Panc1 (cell line): ENCODE measurements around the gene GLIS1. TPM values are rescaled to one million over a fixed set of nuclear protein-coding genes. Genes with fewer than 3 reads are reported as not detected.

Experiments
- ATAC-seq: fragments of 200-7000 bp; cut with Tn5 transposase; 2 replicates; pipeline ENCODE4 v1.9.1; 2020; ENCODE audit warnings: mild to moderate bottlenecking, moderate library complexity
- BruUV-seq: library from RNA; stranded (reverse); fragments of 400-500 nt; replicated peaks from 2 replicates; lab custom pipeline; 2021; lab: Mats Ljungman, UMichigan
- CTCF ChIA-PET: fragments of 300-600 bp; sonication (Branson Sonifier 250); formaldehyde crosslinking; loops from one replicate; lab custom pipeline; 2022; ENCODE audit warnings: antibody characterized with exemption; lab: Charles Lee
- POLR2A ChIA-PET: fragments of 300-600 bp; sonication (Branson Sonifier 250); formaldehyde crosslinking; loops from one replicate; lab custom pipeline; 2022; ENCODE audit warnings: antibody characterized with exemption; lab: Charles Lee
- DNase-seq: peaks from one replicate; pipeline ENCODE4 v3.0.0-alpha.2; 2010; ENCODE audit warnings: low read depth, low spot score
- H3K27ac ChIP-seq: 2 replicates; pipeline ENCODE4 v1.5.1; 2011; ENCODE audit warnings: mild to moderate bottlenecking, low read length, inconsistent platforms
- H3K27me3 ChIP-seq: fragments of 200-500 bp; sonication (Bioruptor generic); 2 replicates; pipeline ENCODE4 v1.6.0; 2014; ENCODE audit warnings: low read length, inconsistent platforms; ENCODE audit not compliant: control insufficient read depth, insufficient read depth
- H3K36me3 ChIP-seq: fragments of 200-500 bp; sonication (Bioruptor generic); 2 replicates; pipeline ENCODE4 v1.5.1; 2014; ENCODE audit warnings: inconsistent platforms, mild to moderate bottlenecking, low read length, moderate library complexity; ENCODE audit not compliant: control insufficient read depth, insufficient read depth
- H3K4me1 ChIP-seq: 2 replicates; pipeline ENCODE4 v1.5.1; 2011; ENCODE audit warnings: inconsistent platforms, mild to moderate bottlenecking, low read length, moderate library complexity; ENCODE audit not compliant: control insufficient read depth, insufficient read depth
- H3K4me3 ChIP-seq, 2 experiments: 2 replicates each; pipeline ENCODE4 v1.5.1; 2011 to 2012; ENCODE audit warnings: low read depth in 2 of 2, low read length in 2 of 2, mild to moderate bottlenecking in 2 of 2, inconsistent platforms in 1 of 2, moderate library complexity in 1 of 2
- H3K9me3 ChIP-seq: fragments of 200-500 bp; sonication (Bioruptor generic); 2 replicates; pipeline ENCODE4 v1.5.1; 2014; ENCODE audit warnings: low read depth, mild to moderate bottlenecking, inconsistent platforms, low read length, moderate library complexity; ENCODE audit not compliant: control insufficient read depth, insufficient read depth
- POLR2AphosphoS5 ChIP-seq: IDR thresholded peaks from 2 replicates; pipeline ENCODE4 v1.6.1; 2012; ENCODE audit warnings: mild to moderate bottlenecking, low read depth, low read length, moderate library complexity
- SIN3A ChIP-seq: IDR thresholded peaks from 2 replicates; pipeline ENCODE4 v1.6.1; 2012; ENCODE audit warnings: low read depth, mild to moderate bottlenecking, low read length, moderate library complexity, borderline replicate concordance; ENCODE audit not compliant: insufficient read depth
- TCF7L2 ChIP-seq: IDR thresholded peaks from 2 replicates; pipeline ENCODE4 v1.6.1; 2011; ENCODE audit warnings: mild to moderate bottlenecking, low read depth, low read length, inconsistent platforms
- in situ Hi-C: cut with HindIII; loops from 2 replicates; pipeline ENCODE4 v1.10.0; 2016; ENCODE audit warnings: low sequenced_read_pairs, low pct_unique_long_range_greater_than_20kb
- intact Hi-C: fragments of 100-400 bp; cut with micrococcal nuclease; formaldehyde crosslinking; loops from one replicate; pipeline ENCODE4 v1.10.0; 2022; ENCODE audit not compliant: unreplicated experiment
- total RNA-seq: library from RNA; stranded (reverse); gene quantifications from one replicate; pipeline ENCODE4 v1.2.1, GENCODE V29; 2021; ENCODE audit not compliant: unreplicated experiment
- TF ChIP-seq, protein P1 (sequence below), 2 experiments: IDR thresholded peaks; 2 replicates each; pipeline ENCODE4 v1.6.1; 2011 to 2012; ENCODE audit warnings: low read depth in 2 of 2, control low read depth in 1 of 2, low read length in 1 of 2, mild to moderate bottlenecking in 1 of 2, moderate library complexity in 1 of 2; ENCODE audit not compliant: insufficient read depth in 1 of 2
- TF ChIP-seq, protein P2 (sequence below): fragments of 450-650 bp; IDR thresholded peaks from 2 replicates; pipeline ENCODE4 v1.5.1; 2017; ENCODE audit warnings: mild to moderate bottlenecking

The GLIS1 gene
- total RNA-seq, 1 experiment from 2014 or later = 0.28 TPM

DNA sequence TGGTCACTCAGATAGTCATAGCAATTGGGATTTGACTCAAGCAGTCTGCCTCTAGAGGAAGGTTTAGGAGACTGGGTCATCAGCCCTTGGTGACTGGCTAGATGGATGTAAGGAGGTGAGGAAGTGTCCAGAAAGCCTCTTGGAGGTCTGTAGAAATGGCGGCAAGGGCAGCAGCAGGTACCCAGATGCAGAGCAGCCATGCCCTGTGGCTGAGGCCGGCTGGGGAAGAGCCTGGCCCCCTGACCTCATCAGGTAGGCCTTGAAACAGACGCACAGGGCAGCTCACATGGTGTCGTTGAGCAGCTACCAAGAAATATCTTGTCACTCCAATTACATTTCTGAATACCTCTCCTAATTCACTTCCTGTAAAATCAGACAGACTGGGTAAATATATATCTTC, 181.6 kb downstream of the GLIS1 start:
- DNase-seq = no peak
- ATAC-seq = no peak
- intact Hi-C loops (no loop called here), in situ Hi-C loops (no loop called here)
- no peaks in the 10 kb centered on the region for H3K36me3 ChIP-seq
- no peaks in the 10 kb centered on the region for H3K27me3 ChIP-seq
- BruUV-seq = no TSS peak
- ChIA-PET CTCF (no interaction called here), POLR2A (interaction anchor here (1.0 kb wide), 1 partner anchor 19 kb away, joined by 3 read pairs; no protein-coding TSS in a partner anchor)
- TF ChIP-seq, protein P1, sequence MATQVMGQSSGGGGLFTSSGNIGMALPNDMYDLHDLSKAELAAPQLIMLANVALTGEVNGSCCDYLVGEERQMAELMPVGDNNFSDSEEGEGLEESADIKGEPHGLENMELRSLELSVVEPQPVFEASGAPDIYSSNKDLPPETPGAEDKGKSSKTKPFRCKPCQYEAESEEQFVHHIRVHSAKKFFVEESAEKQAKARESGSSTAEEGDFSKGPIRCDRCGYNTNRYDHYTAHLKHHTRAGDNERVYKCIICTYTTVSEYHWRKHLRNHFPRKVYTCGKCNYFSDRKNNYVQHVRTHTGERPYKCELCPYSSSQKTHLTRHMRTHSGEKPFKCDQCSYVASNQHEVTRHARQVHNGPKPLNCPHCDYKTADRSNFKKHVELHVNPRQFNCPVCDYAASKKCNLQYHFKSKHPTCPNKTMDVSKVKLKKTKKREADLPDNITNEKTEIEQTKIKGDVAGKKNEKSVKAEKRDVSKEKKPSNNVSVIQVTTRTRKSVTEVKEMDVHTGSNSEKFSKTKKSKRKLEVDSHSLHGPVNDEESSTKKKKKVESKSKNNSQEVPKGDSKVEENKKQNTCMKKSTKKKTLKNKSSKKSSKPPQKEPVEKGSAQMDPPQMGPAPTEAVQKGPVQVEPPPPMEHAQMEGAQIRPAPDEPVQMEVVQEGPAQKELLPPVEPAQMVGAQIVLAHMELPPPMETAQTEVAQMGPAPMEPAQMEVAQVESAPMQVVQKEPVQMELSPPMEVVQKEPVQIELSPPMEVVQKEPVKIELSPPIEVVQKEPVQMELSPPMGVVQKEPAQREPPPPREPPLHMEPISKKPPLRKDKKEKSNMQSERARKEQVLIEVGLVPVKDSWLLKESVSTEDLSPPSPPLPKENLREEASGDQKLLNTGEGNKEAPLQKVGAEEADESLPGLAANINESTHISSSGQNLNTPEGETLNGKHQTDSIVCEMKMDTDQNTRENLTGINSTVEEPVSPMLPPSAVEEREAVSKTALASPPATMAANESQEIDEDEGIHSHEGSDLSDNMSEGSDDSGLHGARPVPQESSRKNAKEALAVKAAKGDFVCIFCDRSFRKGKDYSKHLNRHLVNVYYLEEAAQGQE (IDR thresholded peaks at IDR 0.05; ENCODE audit: insufficient read depth in 1 of 2, low read depth in 2 of 2, low read length in 1 of 2) = no peak
- TF ChIP-seq, protein P2, sequence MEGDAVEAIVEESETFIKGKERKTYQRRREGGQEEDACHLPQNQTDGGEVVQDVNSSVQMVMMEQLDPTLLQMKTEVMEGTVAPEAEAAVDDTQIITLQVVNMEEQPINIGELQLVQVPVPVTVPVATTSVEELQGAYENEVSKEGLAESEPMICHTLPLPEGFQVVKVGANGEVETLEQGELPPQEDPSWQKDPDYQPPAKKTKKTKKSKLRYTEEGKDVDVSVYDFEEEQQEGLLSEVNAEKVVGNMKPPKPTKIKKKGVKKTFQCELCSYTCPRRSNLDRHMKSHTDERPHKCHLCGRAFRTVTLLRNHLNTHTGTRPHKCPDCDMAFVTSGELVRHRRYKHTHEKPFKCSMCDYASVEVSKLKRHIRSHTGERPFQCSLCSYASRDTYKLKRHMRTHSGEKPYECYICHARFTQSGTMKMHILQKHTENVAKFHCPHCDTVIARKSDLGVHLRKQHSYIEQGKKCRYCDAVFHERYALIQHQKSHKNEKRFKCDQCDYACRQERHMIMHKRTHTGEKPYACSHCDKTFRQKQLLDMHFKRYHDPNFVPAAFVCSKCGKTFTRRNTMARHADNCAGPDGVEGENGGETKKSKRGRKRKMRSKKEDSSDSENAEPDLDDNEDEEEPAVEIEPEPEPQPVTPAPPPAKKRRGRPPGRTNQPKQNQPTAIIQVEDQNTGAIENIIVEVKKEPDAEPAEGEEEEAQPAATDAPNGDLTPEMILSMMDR = no peak
- TF ChIP-seq SIN3A (no peak), POLR2AphosphoS5 (no peak), TCF7L2 (no peak)
- no peak overlapping the region for H3K4me3 ChIP-seq
- no peaks in the 10 kb centered on the region for H3K4me1 ChIP-seq
- no peak overlapping the region for H3K27ac ChIP-seq
- no peaks in the 10 kb centered on the region for H3K9me3 ChIP-seq

DNA sequence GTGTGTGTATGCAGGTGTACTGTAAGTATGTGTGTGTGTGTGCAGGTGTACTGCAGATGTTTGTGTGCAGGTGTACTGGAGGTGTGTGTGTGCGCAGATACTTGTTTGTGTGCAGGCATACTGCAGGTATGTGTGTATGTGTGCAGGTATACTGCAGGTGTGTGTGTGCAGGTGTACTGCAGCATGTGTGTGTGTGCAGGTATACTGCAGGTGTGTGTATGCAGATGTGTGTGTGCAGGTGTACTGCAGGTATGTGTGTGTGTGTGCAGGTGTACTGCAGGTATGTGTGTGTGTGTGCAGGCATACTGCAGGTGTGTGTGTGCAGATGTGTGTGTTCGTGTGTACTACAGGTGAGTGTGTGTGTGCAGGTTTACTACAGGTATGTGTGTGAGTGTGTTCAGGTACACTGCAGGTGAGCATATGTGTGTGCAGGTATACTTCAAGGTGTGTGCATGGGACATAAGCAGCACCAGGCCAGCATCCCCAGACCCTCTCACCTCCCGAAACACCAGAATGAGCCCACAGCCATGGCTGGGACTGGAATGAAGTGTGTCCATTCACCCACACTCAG, 182.2 kb downstream of the GLIS1 start:
- CTCF ChIA-PET = no interaction called here
- BruUV-seq = no TSS peak

More for the DNA sequence above, 182.2 kb downstream of the GLIS1 start:
- no peaks in the 10 kb centered on the region for H3K9me3 ChIP-seq
- POLR2A ChIA-PET = interaction anchor here (1.0 kb wide), 1 partner anchor 18 kb away, joined by 3 read pairs; no protein-coding TSS in a partner anchor
- in situ Hi-C loops = no loop called here
- intact Hi-C loops = no loop called here
- H3K4me3 ChIP-seq = no peak overlapping the region
- no peak for ATAC-seq
- H3K27ac ChIP-seq = no peak overlapping the region
- H3K36me3 ChIP-seq = no peaks in the 10 kb centered on the region
- TF ChIP-seq TCF7L2 (no peak), POLR2AphosphoS5 (no peak), SIN3A (no peak)
- TF ChIP-seq, protein P1 (IDR thresholded peaks at IDR 0.05; ENCODE audit: insufficient read depth in 1 of 2, low read depth in 2 of 2, low read length in 1 of 2) = no peak
- TF ChIP-seq, protein P2 = no peak
- no peak for DNase-seq
- H3K4me1 ChIP-seq = no peaks in the 10 kb centered on the region
- H3K27me3 ChIP-seq = no peaks in the 10 kb centered on the region
